Measurements from ENCODE around the gene ANKS1B. TPM values are rescaled to one million over a fixed set of nuclear protein-coding genes. Genes with fewer than 3 reads are reported as not detected.

The ANKS1B gene
- total RNA-seq, 1 experiment from 2014 or later = 0.54 TPM

- Histone ChIP-seq H2AFZ (ENCODE audit: low read depth, low read length, poor library complexity, severe bottlenecking) (no peak overlapping the region), H3K27me3 (ENCODE audit: insufficient read depth, low read length) (peaks cover 22% of the 10 kb centered on the region; the same call in 1 of the 2 replicates), H3K9ac (ENCODE audit: low read length) (no peak overlapping the region), H3K9me3 (ENCODE audit: control insufficient read depth in 1 of 2, insufficient read depth in 1 of 2, low read depth in 1 of 2, low read length in 2 of 2) (no peaks in the 10 kb centered on the region), H3K4me2 (ENCODE audit: low read length) (no peak overlapping the region), H3K27ac (ENCODE audit: low read depth, low read length) (no peak overlapping the region), H3K79me2 (ENCODE audit: insufficient read depth, low read length) (no peaks in the 10 kb centered on the region), H3K9me2 (ENCODE audit: insufficient read depth) (no peaks in the 10 kb centered on the region), H3K4me1 (ENCODE audit: control insufficient read depth in 1 of 2, insufficient read depth in 2 of 2, low read length in 2 of 2) (no peaks in the 10 kb centered on the region), H3K4me3 (replicated peaks in 1 of 2; ENCODE audit: low read depth in 1 of 2, low read length in 2 of 2) (no peak overlapping the region), H3K36me3 (ENCODE audit: control insufficient read depth in 1 of 2, insufficient read depth in 2 of 2, low read length in 2 of 2) (no peaks in the 10 kb centered on the region), H4K20me1 (ENCODE audit: insufficient read depth) (no peaks in the 10 kb centered on the region)
- BruUV-seq (replicated peaks) = no TSS peak
- TF ChIP-seq YY1 (IDR thresholded peaks at IDR 0.05; ENCODE audit: extremely low read depth, insufficient replicate concordance, low read depth, low read length) (no peak), EGR1 (IDR thresholded peaks at IDR 0.05; ENCODE audit: low read depth) (no peak), SRF (IDR thresholded peaks at IDR 0.05; ENCODE audit: low read depth) (no peak), CTCF (IDR thresholded peaks at IDR 0.05 in 2 of 3, conservative IDR thresholded peaks at IDR 0.05 in 1 of 3; ENCODE audit: borderline replicate concordance in 1 of 3, insufficient read depth in 1 of 3, low read depth in 2 of 3, low read length in 2 of 3) (no peak), FOSL1 (IDR thresholded peaks at IDR 0.05; ENCODE audit: low read depth) (no peak), MAX (IDR thresholded peaks at IDR 0.05) (no peak), JUND (IDR thresholded peaks at IDR 0.05) (no peak), EZH2phosphoT487 (IDR thresholded peaks at IDR 0.05; ENCODE audit: borderline replicate concordance) (no peak), CBX3 (IDR thresholded peaks at IDR 0.05; ENCODE audit: low read depth) (no peak), RAD21 (IDR thresholded peaks at IDR 0.05; ENCODE audit: low read depth) (no peak)
- intact Hi-C loops (cut with micrococcal nuclease) = no loop called here
- POLR2A ChIA-PET = no interaction called here
- DNase-seq (ENCODE audit: low read depth, low spot score) (no peak), ATAC-seq (no peak)
- CTCF ChIA-PET = no interaction called here
- RAD21 ChIA-PET (ENCODE audit: low non-redundant PET in 1 of 2, low total read pairs in 2 of 2, uncharacterized antibody in 2 of 2, unreplicated experiment in 2 of 2) = no interaction called here
These were observed 1243.6 kb downstream of the ANKS1B start for GRCh38 chr12:98741196-98741555.

- H3K9me3 ChIP-seq (ENCODE audit: control insufficient read depth in 1 of 2, insufficient read depth in 1 of 2, low read depth in 1 of 2, low read length in 2 of 2) = no peaks in the 10 kb centered on the region
- no peak overlapping the region for H2AFZ ChIP-seq (ENCODE audit: low read depth, low read length, poor library complexity, severe bottlenecking)
- DNase-seq (ENCODE audit: low read depth, low spot score) = no peak
- H3K9me2 ChIP-seq (ENCODE audit: insufficient read depth) = no peaks in the 10 kb centered on the region
- BruUV-seq (replicated peaks) = no TSS peak
- peaks cover 19% of the 10 kb centered on the region; the same call in 1 of the 2 replicates for H3K27me3 ChIP-seq (ENCODE audit: insufficient read depth, low read length)
- POLR2A ChIA-PET = no interaction called here
- H3K79me2 ChIP-seq (ENCODE audit: insufficient read depth, low read length) = no peaks in the 10 kb centered on the region
- no peaks in the 10 kb centered on the region for H4K20me1 ChIP-seq (ENCODE audit: insufficient read depth)
- no peaks in the 10 kb centered on the region for H3K36me3 ChIP-seq (ENCODE audit: control insufficient read depth in 1 of 2, insufficient read depth in 2 of 2, low read length in 2 of 2)
- RAD21 ChIA-PET (ENCODE audit: low non-redundant PET in 1 of 2, low total read pairs in 2 of 2, uncharacterized antibody in 2 of 2, unreplicated experiment in 2 of 2) = no interaction called here
- no peak overlapping the region for H3K9ac ChIP-seq (ENCODE audit: low read length)
- H3K4me1 ChIP-seq (ENCODE audit: control insufficient read depth in 1 of 2, insufficient read depth in 2 of 2, low read length in 2 of 2) = no peaks in the 10 kb centered on the region
- H3K4me2 ChIP-seq (ENCODE audit: low read length) = no peak overlapping the region
- no peak overlapping the region for H3K27ac ChIP-seq (ENCODE audit: low read depth, low read length)
- ATAC-seq = no peak
- no peak overlapping the region for H3K4me3 ChIP-seq (replicated peaks in 1 of 2; ENCODE audit: low read depth in 1 of 2, low read length in 2 of 2)
- CTCF ChIA-PET = no interaction called here
- intact Hi-C loops (cut with micrococcal nuclease) = no loop called here
- TF ChIP-seq ZBTB33 (IDR thresholded peaks at IDR 0.05; ENCODE audit: extremely low read depth, insufficient replicate concordance, low read length) (no peak), SRF (IDR thresholded peaks at IDR 0.05; ENCODE audit: low read depth) (no peak), CEBPB (IDR thresholded peaks at IDR 0.05; ENCODE audit: low read depth) (no peak), REST (IDR thresholded peaks at IDR 0.05; ENCODE audit: low read depth) (no peak), ELF1 (IDR thresholded peaks at IDR 0.05; ENCODE audit: borderline replicate concordance, low read depth) (no peak)
These were observed 1244.0 kb downstream of the ANKS1B start for GRCh38 chr12:98740751-98741150.

Measured in HCT116 (cell line).